Neural crest cell (in vitro differentiated cells): ENCODE data around the gene NPY1R. TPM values are rescaled to one million over a fixed set of nuclear protein-coding genes. Genes with fewer than 3 reads are reported as not detected.

ENCODE experiments used
- DNase-seq: peaks from one replicate; pipeline ENCODE4 v3.0.0; 2021; ENCODE audit warnings: low read depth, mixed read lengths, low spot score
- H3K27ac Mint-ChIP-seq: one replicate; pipeline ENCODE4 v1.8.0; 2021; ENCODE audit warnings: mild to moderate bottlenecking, mixed read lengths; ENCODE audit not compliant: unreplicated experiment
- H3K27me3 Mint-ChIP-seq: 2 replicates; pipeline ENCODE4 v1.8.0; 2021; ENCODE audit warnings: low read depth, mild to moderate bottlenecking, mixed read lengths
- H3K36me3 Mint-ChIP-seq: 2 replicates; pipeline ENCODE4 v1.8.0; 2021; ENCODE audit warnings: low read depth, mild to moderate bottlenecking, mixed read lengths
- H3K4me1 Mint-ChIP-seq: 2 replicates; pipeline ENCODE4 v1.8.0; 2021; ENCODE audit warnings: mixed read lengths
- H3K4me3 Mint-ChIP-seq: one replicate; pipeline ENCODE4 v1.8.0; 2021; ENCODE audit warnings: mild to moderate bottlenecking, mixed read lengths
- H3K9me3 Mint-ChIP-seq: 2 replicates; pipeline ENCODE4 v1.8.0; 2021; ENCODE audit warnings: mixed read lengths
- long read RNA-seq: library from polyadenylated mRNA; unstranded; transcript quantifications from one replicate; pipeline ENCODE4 v2.0.0, GENCODE V29; 2020
- total RNA-seq: library from RNA; stranded (reverse); gene quantifications from 2 replicates; pipeline ENCODE4 v1.2.1, GENCODE V29; 2021
- TF ChIP-seq, protein P1 (sequence below): fragments of 200-600 bp; sonication (generic); conservative IDR thresholded peaks from 2 replicates; pipeline ENCODE4 v1.5.0; 2021; ENCODE audit warnings: antibody characterized with exemption, mild to moderate bottlenecking

Gene NPY1R
- 0.41 and 0.49 TPM in 2 replicates for total RNA-seq
- long read RNA-seq, partial matches to known transcripts: 1 of 2 reads
- long read RNA-seq, other reads (novel, unspliced or antisense): 0 of 2 reads

DNA sequence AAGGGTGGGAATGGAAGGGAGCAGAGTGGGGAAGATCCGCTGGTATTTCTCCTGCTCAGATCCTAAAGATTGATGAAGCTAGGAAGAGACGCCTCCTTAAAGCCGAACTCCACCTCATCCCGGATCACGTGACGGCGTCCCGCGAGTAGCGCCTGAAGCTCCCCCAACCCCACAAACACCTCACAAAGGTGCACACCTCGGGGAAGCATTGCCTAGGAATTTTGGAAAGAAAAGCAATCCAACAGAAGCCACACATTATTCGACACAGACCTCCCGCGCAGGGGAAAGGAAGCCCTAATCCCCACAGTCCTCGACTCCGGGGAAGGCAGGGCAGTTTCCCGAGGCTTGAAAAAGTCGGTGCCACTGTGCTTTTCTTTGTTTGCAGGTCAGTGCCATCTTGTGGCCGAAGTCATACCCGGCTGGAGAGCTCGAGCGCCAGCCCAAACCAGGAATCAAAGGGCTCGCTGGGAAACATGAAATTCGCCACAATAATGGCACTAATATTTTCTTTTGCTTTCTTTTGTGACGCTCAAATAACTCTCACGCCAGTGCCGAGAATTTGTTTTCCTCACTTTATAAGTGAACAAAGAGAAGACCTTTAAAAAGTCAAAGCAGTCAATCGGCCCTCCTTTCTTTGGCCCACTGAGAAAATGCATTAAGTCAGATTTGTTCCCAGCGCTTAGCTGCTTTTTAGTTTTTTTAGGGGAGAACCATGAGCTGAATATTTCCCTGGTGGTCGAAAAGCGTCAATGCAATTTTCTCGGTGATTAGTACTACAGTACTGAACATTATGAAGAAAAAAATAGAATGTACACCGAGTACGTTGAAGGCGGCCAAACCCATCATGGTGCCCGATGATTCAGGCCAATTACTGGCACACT, at the start of gene NPY1R:
Gene NPY1R (minus strand): TSS at position 71 of the 881 bp plus-strand sequence. CDS start 6,042 bp downstream, outside the sequence.
- no peaks in the 10 kb centered on the region for H3K36me3 Mint-ChIP-seq
- peak within 1 kb of the TSS; percentile 93 for H3K27ac Mint-ChIP-seq
- peak within 1 kb of the TSS; percentile 97 for H3K4me3 Mint-ChIP-seq
- TF ChIP-seq, protein P1, sequence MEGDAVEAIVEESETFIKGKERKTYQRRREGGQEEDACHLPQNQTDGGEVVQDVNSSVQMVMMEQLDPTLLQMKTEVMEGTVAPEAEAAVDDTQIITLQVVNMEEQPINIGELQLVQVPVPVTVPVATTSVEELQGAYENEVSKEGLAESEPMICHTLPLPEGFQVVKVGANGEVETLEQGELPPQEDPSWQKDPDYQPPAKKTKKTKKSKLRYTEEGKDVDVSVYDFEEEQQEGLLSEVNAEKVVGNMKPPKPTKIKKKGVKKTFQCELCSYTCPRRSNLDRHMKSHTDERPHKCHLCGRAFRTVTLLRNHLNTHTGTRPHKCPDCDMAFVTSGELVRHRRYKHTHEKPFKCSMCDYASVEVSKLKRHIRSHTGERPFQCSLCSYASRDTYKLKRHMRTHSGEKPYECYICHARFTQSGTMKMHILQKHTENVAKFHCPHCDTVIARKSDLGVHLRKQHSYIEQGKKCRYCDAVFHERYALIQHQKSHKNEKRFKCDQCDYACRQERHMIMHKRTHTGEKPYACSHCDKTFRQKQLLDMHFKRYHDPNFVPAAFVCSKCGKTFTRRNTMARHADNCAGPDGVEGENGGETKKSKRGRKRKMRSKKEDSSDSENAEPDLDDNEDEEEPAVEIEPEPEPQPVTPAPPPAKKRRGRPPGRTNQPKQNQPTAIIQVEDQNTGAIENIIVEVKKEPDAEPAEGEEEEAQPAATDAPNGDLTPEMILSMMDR: peak; percentile 79
- peak; percentile 68 for DNase-seq
- peaks cover 13% of the 10 kb centered on the region for H3K4me1 Mint-ChIP-seq
- peaks cover 73% of the 10 kb centered on the region for H3K27me3 Mint-ChIP-seq
- H3K9me3 Mint-ChIP-seq: no peaks in the 10 kb centered on the region

DNA sequence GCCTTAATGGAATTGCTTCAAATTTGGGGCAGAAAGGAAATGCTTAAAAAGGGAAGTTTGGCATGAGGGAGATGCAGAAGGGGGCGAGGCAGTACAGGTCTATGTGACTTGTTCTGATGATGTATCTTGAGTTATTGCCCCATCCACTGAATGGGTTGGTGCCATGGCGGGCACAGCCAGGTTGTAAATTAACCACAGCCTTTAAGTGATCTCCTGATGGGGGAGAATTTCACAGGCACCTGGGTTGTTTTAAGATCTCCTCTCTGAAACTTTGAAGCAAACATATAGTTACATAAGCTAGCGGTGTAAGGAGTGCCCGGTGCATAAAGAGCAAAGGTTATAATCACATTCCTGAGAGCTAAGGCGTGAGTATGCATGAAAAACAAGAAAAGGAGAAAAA, 48.3 kb upstream of the NPY1R start:
- no peaks in the 10 kb centered on the region for H3K36me3 Mint-ChIP-seq
- no peaks in the 10 kb centered on the region for H3K4me1 Mint-ChIP-seq
- no peak overlapping the region for H3K27ac Mint-ChIP-seq
- no peak for DNase-seq
- no peak overlapping the region for H3K4me3 Mint-ChIP-seq
- H3K9me3 Mint-ChIP-seq: no peaks in the 10 kb centered on the region
- TF ChIP-seq, protein P1: no peak
- peaks cover 5% of the 10 kb centered on the region for H3K27me3 Mint-ChIP-seq

- no peak for DNase-seq
- TF ChIP-seq, protein P1: no peak
- no peaks in the 10 kb centered on the region for H3K4me1 Mint-ChIP-seq
- no peaks in the 10 kb centered on the region for H3K27me3 Mint-ChIP-seq
- H3K9me3 Mint-ChIP-seq: no peaks in the 10 kb centered on the region
- H3K27ac Mint-ChIP-seq: no peak overlapping the region
- H3K4me3 Mint-ChIP-seq: no peak overlapping the region
- no peaks in the 10 kb centered on the region for H3K36me3 Mint-ChIP-seq
Measured at GRCh38 chr4:163378661-163379060, 46.3 kb upstream of the NPY1R start.

DNA sequence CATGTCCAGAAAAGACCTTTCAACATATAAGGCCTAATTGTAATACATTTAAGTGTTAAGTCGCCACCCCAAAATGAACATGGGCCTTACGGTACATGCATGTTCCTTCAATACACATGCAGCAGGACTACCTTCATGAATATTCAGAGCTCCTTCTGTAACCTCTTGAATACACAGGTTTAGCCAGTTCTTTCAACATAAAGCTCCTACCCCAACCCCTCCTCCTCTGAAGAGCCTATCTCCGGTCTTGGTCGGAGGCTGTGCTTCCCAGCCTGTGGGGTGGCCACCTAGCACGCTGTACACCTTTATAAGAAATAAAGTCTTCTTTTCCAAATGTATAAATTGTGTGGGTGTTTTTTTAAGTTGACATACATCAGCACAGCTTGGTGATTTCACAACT, 39.6 kb upstream of the NPY1R start:
- DNase-seq: no peak
- Mint-ChIP-seq H3K27ac (no peak overlapping the region), H3K4me1 (no peaks in the 10 kb centered on the region)

GRCh38 chr4:163367651-163368050, 35.3 kb upstream of the NPY1R start:
- no peak for DNase-seq
- Mint-ChIP-seq H3K27me3 (peaks cover 2% of the 10 kb centered on the region), H3K36me3 (no peaks in the 10 kb centered on the region), H3K4me1 (no peaks in the 10 kb centered on the region), H3K9me3 (no peaks in the 10 kb centered on the region), H3K4me3 (no peak overlapping the region), H3K27ac (no peak overlapping the region)
- TF ChIP-seq, protein P1: no peak

More for the DNA sequence above, 39.6 kb upstream of the NPY1R start:
- Mint-ChIP-seq H3K4me3 (no peak overlapping the region), H3K27me3 (no peaks in the 10 kb centered on the region), H3K9me3 (no peaks in the 10 kb centered on the region), H3K36me3 (no peaks in the 10 kb centered on the region)
- TF ChIP-seq, protein P1: no peak
